ENCODE results near the gene C2orf81.

- TF ChIP-seq RARB (CRISPR knock-in tag; IDR thresholded peaks at IDR 0.05) (no peak), RCOR1 (IDR thresholded peaks at IDR 0.05; ENCODE audit: low read depth, low read length) (no peak), ZFP36 (IDR thresholded peaks at IDR 0.05; ENCODE audit: borderline replicate concordance, partially characterized antibody) (no peak)
Observed at GRCh38 chr2:74414441-74414840, 7.0 kb downstream of the C2orf81 start.
